GM21619 (cell line): ENCODE measurements around the gene KRTAP6-1.

Experiments
- ATAC-seq: cut with Tn5 transposase; IDR thresholded peaks from one replicate; pipeline ENCODE4 v1.9.1; 2021; ENCODE audit not compliant: unreplicated experiment

The KRTAP6-1 gene, protein sequence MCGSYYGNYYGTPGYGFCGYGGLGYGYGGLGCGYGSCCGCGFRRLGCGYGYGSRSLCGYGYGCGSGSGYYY

DNA sequence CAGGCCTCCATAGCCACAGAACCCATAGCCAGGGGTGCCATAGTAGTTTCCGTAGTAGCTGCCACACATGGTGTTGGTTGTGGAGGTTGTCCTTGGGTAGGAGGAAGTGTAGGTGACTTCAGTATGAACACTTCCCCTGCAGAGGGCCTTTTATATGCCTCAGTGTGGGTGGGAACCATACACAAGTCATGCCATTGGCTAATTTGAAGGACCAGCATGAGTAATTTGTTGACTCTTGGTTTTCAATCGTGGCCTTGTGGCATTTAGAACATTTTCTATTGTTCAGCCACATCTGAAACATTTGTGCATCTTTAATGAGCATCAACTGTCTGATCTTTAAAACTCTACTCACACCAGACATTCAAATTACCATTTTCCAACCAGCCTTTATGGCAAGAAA, at the start of gene KRTAP6-1:
Gene KRTAP6-1, minus strand, starts transcription at position 95 of the 400 bp plus-strand sequence. Its CDS starts 26 bp downstream, at position 69.
- no peak for ATAC-seq

DNA sequence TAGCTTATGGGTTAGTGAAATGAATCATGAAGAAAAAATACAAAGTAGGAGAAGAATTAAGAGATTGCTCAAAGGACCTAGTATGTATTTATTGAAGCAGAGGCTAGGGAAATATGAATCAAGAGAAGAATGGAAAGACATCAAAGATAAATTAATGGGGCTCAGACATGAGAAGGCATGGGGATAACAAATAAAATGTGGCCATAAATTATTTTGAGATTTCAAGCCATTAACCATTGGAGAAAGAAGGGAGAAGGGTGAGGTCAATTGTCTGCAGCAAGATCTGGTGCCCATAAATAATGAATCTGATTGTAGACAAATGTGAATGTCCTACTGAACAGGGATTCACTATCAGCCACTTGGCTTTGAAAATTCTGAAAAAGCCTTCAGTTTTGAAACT, 39.2 kb upstream of the KRTAP6-1 start:
- no peak for ATAC-seq

DNA sequence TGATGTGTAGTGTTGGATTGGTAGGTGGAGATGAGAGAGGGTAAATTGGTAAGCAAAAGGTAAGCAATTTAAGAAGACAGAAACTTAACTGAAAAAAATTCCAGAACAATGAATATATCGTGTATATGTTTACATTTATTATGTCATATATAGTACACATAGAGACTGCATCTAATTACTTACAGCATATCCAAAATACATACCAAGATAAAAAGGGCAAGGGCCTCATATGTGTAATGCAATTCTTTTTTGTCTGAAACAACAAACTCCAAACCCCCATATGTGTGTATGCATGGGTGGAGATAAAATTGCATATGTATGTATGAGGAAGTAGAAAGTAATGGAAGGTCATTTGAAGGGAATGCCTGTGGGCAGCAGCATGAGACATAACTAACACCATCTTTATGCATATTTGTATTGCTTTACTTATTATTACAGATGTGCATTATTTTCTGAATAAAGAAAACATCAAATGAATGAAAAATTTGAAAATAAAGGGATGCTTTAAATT, 33.2 kb upstream of the KRTAP6-1 start:
- no peak for ATAC-seq

DNA sequence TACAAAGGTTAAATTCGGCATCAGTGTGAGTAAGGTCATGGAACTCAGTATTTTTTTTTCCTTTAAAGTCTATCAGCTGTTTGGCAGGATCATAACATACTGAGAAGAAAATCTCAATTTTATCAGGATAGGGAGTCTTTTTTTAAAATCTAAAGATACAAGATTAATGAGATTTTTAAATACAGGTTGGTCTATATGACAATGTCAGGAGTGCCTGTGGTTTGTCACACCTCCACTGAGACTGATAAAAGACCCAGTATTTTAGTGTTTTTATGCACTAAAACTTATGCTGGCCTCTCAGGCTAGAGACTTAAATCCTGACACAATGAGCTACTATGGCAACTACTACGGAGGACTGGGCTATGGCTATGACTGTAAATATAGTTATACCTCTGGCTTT, 28.8 kb upstream of the KRTAP6-1 start, which contains the start of gene KRTAP20-3:
Gene KRTAP20-3, plus strand, starts transcription at position 301 of the 400 bp plus-strand sequence.
- ATAC-seq: no peak

DNA sequence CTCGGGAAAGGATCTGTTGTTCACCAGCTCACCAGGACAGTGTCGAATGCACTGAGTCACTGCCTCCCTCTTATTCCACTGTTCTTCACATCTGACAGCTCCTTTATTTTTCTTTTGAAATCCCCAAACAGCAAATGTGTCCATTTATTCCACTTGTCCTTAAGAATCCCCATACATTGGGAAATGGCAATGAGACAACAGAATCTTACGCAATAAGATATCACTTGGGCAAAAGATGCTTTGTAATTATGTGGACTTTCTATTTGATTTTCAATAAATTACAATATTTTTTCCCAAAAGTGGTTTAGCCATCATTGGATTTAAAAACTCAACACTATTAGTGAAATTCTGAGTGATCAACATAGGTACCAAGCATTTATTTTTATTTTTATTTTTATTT, 25.0 kb upstream of the KRTAP6-1 start:
- ATAC-seq: no peak

DNA sequence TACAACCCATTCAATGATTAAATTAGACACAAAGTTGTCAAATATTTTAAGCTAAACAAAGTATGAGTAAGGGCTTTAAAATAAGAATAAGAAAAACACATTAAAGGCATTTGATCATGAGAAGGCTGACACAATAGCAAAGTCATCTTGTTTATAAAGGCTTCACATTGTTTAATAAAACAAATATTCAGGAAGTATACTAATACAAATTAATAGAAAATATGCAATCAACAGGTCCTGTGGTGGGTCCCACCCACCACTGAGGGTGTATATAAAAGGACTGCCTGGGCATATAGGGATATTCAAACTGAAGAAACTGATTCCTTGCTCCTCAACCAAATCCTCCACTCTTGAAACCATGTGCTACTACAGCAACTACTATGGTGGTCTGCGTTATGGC, 21.2 kb upstream of the KRTAP6-1 start, which contains the start of gene KRTAP20-2:
Gene KRTAP20-2, plus strand, starts transcription at position 301 of the 400 bp plus-strand sequence. Its CDS starts 58 bp downstream, at position 359.
- ATAC-seq: no peak

DNA sequence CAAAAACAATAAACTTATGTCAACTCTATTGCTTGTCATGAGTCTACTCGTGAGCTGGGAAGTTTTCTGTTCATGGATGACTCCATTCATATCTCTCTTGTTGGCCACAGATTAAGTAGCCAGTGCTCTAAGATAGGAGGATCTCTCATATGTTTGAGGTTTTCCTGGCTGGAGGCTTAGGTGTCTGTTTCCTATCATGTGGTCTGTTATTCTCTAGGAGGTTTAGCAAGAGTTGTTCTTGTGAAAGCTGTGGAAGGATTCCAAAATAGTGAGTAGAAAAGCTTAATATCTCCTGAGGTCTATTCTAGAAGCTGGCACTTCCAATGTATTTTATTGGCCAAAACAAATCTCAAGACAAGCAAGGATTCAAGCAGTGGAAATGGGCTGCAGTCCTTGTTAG, 15.5 kb upstream of the KRTAP6-1 start:
- ATAC-seq: no peak

DNA sequence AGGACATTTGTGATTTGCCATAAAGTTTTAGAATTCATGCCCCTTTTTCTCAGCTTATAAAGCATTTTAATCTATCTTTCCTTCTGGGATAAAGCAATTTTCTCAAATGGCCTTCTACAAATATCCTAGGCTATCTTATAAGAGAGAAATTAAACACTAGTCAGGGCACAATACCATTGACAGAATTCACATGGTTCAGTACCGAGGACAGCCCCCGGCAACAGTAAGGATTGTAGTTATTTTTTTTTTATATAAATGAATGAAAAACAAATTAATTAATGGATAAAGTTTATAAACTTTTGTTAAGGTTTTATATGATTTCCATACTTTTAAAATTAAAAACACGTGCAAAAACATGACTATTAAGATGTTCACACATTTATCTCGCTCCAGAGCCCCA, 14.4 kb upstream of the KRTAP6-1 start:
- ATAC-seq: no peak

DNA sequence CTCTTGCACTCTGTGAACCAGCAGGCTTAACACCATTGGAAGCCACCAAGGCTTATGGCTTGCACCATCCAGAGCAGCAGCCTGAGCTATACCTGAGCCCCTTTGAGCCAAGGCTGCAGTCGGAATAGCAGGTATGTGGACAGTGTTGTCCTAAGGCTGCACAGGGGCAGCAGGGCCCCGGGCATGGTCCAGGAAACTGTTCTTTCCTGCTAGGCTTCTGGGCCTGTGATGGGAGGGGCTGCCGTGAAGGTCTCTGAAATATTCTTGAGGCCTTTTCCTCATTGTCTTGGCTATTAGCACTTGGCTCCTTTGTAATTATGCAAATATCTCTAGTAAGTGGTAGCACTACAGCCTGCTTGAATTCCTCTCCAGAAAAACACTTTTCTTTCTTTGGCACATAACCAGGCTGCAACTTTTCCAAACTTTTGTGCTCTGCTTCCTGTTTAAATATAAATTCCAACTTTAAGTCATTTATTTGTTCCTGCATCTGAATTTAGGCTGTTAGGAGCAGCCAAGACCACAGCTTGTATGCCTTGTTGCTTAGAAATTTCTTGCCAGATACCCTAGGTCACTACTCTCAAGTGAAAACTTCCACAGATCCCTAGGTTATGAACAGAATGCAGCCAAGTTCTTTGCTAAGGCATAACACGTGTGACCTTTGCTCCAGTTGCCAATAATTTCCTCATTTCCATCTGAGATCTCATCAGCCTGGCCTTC, 11.9 kb upstream of the KRTAP6-1 start:
- ATAC-seq: no peak

DNA sequence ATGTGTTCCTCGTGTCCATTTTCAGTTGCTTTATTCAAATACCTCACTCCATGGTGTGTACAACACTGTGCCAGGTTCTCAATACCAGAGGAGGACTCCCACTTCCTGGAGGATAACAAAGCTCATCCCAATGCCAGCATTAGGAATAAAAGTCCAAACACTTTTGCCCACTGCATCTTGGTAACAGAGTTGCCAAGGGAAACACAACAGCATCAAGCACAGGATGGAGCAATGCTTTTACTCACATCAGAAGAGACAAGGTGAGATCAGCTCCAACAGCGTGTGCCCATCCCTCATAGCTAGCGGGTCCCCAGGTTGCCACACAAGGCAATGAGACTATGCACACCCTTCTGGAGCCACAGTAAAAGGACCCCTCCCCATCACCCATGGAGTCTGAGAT, 9.6 kb upstream of the KRTAP6-1 start:
- no peak for ATAC-seq

DNA sequence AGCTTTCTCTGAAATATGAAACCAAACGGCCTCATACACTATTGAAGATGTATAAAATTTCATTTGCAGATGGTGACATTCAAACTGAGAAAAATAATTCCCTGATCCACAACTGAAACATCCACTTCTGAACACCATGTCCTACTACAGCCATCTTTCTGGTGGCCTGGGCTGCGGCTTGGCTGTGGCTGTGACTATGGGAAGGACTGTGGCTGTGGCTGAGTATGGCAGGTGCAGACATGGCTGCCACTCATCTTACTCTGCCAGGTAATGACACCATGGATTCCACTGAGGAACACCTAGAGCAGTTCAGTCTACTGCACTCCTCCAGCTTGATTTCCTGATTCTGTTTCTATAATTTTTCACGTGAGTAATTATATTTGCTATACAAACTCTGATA, 6.8 kb upstream of the KRTAP6-1 start, which contains the start of gene KRTAP20-4:
Gene KRTAP20-4, plus strand, starts transcription at position 106 of the 400 bp plus-strand sequence.
- no peak for ATAC-seq

DNA sequence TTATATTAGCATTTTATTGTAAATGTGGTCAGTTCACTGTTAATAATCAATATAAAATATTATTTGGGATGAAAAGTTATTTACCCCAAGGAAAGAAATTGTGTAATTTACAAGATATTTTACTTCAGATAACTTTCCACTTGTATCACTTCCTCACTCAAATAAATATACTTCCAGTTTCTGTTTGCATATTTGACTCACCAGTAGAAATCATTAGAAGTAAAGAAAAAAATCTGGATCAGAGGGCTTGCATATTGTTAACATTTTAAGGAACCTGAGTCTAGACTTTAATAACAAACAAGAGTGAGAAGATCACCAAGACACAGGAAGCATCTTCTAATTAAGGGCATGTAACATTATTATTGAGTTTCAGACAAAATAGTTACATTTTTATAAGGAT, 6.3 kb upstream of the KRTAP6-1 start:
- no peak for ATAC-seq

DNA sequence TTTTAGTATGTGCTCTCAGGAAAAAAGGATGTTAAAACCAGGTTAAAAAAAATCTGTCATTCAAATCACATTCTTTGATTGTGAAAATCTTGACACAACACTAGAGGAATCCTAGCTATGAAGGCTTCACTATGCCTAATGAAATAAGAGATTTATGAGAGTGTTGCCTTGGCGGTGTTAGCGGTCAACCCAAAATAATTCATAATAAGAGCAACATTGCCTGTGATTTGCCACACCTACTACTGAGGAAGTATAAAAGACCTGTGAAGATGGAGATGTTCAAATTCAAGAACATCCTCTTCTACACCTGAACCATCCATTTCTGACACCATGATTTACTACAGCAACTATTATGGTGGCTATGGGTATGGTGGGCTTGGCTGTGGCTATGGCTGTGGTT, 2.4 kb upstream of the KRTAP6-1 start, which contains the start of gene KRTAP20-1:
Gene KRTAP20-1, plus strand, starts transcription at position 301 of the 400 bp plus-strand sequence. Its CDS starts 30 bp downstream, at position 331.
- ATAC-seq: no peak

DNA sequence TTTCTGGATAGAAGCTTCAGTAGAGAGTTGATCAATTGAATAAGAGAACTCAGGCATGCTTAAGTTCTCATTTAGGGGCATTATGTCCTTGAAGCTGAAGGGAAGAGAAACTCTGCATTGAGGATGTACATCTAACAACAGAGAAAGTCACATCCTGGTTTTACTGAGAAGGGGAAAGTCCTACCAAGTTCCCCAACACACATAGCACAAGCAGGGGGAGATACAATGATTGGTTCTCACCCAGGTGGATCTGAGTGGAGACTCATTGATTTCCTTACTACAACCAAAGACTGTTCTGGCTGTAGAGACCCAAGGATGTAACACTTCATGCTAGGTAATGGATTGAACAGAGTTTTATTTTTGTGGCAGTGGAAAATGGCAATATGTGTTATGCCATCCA, 1.5 kb upstream of the KRTAP6-1 start:
- no peak for ATAC-seq

DNA sequence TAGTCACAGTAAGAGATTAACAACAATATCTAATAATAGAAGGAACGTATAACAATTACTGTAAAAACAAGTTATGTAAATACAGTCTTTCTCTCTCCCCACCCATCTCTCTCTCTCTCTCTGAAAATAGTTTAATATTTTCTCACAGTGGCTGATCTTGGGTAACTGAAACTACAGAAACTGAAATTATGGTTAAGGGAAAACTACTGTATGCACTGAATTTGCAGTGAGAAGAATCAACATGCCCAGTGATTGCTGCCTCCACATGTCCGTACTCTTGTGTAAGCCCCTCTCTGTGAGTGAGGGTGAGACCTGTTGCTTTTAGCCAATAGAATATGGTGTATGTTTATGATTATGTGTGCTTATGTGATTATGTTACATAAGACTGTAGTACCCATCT, 1.6 kb downstream of the KRTAP6-1 start:
- no peak for ATAC-seq

DNA sequence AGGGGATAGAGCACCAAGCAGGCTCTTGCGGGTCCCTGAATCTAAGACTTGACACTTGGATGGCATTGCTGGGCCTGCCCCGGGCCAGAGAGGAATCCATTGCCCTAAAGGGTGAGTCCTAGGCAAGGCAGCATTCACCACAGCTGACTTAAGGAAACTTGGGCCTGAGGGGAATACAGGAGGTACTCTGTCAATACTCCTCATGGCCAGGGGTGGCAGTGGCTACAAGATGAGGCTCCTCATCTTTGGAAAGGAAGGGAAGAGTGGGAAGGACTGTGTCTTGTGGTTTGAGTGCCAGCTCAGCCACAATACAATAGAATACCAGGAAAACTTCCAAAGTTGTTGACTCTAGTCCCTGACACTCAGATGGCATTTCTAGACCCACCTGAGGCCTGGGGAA, 7.8 kb downstream of the KRTAP6-1 start:
- no peak for ATAC-seq

DNA sequence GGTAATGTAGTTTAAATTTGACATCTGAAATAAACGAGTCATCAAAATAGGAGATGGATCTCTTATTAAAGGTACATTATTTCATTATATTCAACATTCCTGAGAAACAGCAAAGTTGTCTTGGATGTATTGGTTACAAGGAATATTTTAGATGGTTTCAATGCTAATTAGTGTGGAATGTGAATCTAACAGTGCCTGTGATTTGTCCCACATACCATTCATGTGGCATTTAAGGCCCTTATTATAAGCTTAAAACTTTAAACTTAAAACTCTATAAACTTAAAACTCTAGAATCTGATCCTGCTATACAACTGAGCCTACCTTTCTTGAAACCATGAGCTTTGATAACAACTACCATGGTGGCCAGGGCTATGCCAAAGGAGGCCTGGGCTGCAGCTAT, 12.9 kb downstream of the KRTAP6-1 start, which contains the start of gene KRTAP22-1:
Gene KRTAP22-1, plus strand, starts transcription at position 301 of the 400 bp plus-strand sequence.
- no peak for ATAC-seq

DNA sequence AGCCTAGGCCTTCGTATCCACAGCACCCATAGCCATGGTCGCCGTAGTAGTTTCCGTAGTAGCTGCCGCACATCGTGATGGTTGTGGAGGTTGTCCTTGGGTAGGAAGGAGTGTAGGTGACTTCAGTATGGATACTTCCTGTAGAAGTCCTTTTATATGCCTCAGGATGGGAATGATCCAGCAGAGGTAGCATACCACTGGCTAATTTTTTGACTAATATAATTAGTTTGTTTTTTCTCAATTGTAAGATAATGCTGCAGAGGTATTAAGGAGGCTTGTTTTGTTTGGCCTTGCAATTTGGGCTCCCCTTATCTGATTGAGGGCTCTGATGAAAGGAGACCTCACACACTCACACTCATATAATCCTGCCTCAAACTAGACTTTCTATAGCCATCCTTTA, 14.9 kb downstream of the KRTAP6-1 start, which contains the start of gene KRTAP6-2:
Gene KRTAP6-2, minus strand, starts transcription at position 101 of the 400 bp plus-strand sequence. Its CDS starts 28 bp downstream, at position 73.
- no peak for ATAC-seq

DNA sequence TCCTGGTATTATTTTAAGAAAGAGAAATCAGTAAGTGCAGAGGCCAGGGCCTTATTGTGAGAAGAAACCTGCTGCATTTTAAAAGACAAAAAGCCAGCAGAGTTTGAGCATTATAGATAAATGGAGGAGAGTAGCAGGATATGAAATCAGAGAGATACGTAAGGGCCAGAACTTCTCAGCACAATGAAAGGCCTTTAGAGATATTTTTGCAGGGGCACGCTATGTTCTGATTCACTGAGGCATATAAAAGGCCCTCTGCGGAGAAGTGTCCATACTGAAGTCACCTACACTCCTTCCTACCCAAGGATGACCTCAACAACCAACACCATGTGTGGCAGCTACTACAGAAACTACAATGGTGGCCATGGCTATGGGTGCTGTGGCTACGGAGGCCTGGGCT, 21.6 kb downstream of the KRTAP6-1 start, which contains the start of gene KRTAP6-3:
Gene KRTAP6-3, plus strand, starts transcription at position 301 of the 400 bp plus-strand sequence. Its CDS starts 6 bp downstream, at position 307.
- no peak for ATAC-seq

DNA sequence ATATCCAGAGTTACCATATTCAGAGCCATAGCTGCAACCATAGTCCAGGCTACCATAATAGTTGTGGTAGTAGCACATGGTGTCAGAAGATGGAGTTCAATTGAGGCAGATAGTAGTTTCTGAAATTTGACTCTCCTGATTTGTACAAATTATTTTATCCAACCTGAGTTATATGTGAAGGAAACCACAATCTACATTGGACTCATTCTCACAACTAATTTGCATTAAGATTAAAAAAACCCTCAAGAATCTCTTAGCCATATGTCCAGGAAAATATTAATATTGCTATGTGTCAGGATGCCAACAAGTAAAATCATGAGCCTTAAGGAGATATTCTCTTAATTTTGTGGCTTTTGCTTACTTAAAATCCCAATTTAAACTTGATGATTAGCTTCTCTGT, 23.4 kb downstream of the KRTAP6-1 start, which contains the start of gene KRTAP22-2:
Gene KRTAP22-2, minus strand, starts transcription at position 101 of the 400 bp plus-strand sequence.
- ATAC-seq: no peak

DNA sequence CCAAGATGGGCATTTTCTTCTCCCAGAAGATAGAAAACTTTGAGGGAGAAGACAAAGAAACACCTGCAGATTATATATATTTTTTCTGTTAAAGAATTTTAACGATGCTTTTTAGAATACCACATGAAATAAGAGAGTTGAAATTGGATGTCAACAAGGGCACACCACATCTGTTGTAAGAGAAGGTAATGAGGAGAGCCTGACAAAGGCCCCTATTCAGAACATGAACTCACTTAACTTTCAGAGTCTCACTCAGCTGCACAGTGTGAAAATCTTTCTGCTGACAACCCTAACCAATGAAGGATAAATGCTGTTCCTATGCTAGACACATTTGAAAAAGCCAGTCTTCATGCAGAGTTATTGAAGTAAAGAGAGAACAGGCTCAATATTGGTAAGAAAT, 30.9 kb downstream of the KRTAP6-1 start:
- no peak for ATAC-seq

DNA sequence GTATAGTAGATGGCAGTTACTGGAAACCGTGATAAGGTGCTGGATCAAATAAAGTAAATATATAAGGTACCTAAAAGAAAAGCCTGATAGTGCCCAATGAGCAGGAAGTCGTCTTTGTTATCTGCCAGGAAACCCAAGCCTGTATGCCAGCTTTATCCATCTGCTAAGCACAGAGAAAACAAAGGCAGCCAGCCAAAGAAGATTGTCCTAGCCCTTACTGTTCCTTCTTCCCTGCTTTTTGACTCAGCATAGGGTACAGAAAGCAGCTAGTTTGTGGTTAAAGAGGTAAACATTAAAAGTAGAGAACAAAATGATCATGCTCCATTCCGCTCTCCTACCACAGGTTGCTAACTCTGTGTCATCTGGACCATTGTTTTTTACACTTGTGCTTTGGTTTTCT, 33.6 kb downstream of the KRTAP6-1 start:
- no peak for ATAC-seq
